ENCODE measurements around the gene PITPNM1. TPM values are rescaled to one million over a fixed set of nuclear protein-coding genes. Genes with fewer than 3 reads are reported as not detected.

PITPNM1 gene
- total RNA-seq, 2 donors from 2014 or later = 10.7 to 30.7 TPM

GRCh38 chr11:67496113-67496512, 9.1 kb downstream of the PITPNM1 start:
- Histone ChIP-seq H3K9me3 (no peaks in the 10 kb centered on the region), H3K4me3 (no peak overlapping the region), H3K27me3 (no peaks in the 10 kb centered on the region), H3K4me1 (no peaks in the 10 kb centered on the region), H3K36me3 (peaks cover 31% of the 10 kb centered on the region), H3K27ac (no peak overlapping the region)
- no peak for TF ChIP-seq CTCF (IDR thresholded peaks at IDR 0.05)
- DNase-seq (ENCODE audit: low spot score) = no peak

DNA sequence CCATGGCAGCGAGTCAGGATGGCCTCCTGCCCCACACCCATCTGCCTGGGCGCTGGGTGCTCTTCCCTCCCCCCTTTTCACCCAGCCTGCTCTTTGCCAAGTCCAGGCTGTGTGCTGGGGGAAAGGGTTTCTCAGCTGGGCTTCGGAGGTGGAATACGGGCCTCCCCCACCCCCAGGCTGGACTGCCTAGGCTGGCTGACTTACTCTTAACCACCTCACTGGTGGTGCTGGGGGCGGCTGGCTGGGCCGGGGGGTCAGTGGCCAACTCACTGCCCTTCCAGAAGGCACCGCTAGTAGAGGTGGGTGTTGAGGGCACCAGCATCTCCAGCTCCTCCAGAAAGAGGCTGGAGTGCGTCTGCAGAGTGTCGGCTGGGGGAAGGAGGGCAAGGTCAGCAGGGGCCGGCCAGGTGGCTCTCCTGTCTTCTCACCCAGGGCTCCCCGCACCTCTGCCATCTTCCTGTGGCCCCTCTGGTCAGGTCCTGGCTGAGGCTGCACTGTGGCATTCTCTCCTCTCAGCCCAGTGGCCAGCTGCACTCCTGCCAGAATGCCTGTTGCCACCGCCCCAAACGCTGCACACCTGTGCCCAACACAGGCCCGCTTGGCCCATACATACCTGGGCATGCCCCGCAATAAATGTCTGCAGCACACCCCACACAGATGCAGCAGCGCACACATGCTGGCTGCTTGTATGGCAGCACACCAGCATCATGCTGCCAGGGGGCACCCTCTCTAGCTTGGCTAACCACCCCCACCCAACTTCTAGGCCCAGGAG, 9.7 kb downstream of the PITPNM1 start:
- DNase-seq (ENCODE audit: low spot score) = no peak
- peaks cover 37% of the 10 kb centered on the region for H3K36me3 ChIP-seq
- no peak for TF ChIP-seq CTCF (IDR thresholded peaks at IDR 0.05)
- no peak overlapping the region for H3K4me3 ChIP-seq
- H3K4me1 ChIP-seq = no peaks in the 10 kb centered on the region
- H3K27ac ChIP-seq = no peak overlapping the region
- no peaks in the 10 kb centered on the region for H3K9me3 ChIP-seq
- no peaks in the 10 kb centered on the region for H3K27me3 ChIP-seq

- H3K27ac ChIP-seq = no peak overlapping the region
- H3K27me3 ChIP-seq = no peaks in the 10 kb centered on the region
- H3K4me3 ChIP-seq = no peak overlapping the region
- H3K9me3 ChIP-seq = no peaks in the 10 kb centered on the region
- peaks cover 45% of the 10 kb centered on the region for H3K36me3 ChIP-seq
- TF ChIP-seq CTCF (IDR thresholded peaks at IDR 0.05) = no peak
- no peak for DNase-seq (ENCODE audit: low spot score)
- H3K4me1 ChIP-seq = no peaks in the 10 kb centered on the region
Observed at GRCh38 chr11:67494371-67495233, 10.6 kb downstream of the PITPNM1 start.

DNA sequence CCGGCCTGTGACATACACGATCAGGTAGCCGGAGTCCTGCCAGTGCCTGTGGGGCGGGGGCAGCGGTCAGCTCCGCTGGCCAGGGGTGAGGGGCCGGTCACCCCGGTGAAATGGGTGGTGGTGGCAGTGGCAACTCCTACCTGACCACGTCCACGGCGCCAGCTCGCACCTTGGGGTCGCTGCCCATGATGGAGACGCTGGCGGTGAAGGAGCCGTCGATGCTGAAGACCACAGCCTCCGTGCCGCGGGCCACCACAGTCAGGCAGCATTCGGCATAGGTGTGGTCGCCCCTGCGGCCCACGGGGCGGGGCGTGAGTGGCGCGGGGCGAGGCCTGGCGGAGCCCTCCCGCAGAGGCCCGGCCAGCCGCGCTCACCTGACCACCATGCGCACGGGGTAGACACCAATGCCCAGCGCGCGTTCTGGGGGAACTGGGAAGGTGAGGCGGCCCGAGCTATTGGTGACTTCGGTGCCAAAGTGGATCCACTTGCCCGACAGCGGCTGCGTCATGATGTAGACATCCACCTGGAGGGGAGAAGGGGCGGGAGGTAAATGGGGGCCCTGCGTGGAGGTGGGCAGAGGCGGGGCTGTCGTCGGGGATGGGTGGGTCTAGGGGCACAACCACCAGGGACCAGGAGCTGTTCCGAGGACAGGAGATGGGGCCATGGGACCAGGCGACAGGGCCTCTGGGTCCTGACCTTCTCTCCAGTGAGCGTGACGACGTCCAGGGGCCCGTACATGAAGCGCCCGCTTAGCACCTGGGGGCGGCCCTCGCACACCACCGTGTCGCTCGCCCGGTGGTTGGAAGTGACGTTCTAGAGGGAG, 11.4 kb downstream of the PITPNM1 start:
- Histone ChIP-seq H3K27me3 (no peaks in the 10 kb centered on the region), H3K4me3 (no peak overlapping the region), H3K9me3 (no peaks in the 10 kb centered on the region), H3K27ac (no peak overlapping the region), H3K4me1 (no peaks in the 10 kb centered on the region), H3K36me3 (peaks cover 49% of the 10 kb centered on the region)
- no peak for TF ChIP-seq CTCF (IDR thresholded peaks at IDR 0.05)
- no peak for DNase-seq (ENCODE audit: low spot score)

DNA sequence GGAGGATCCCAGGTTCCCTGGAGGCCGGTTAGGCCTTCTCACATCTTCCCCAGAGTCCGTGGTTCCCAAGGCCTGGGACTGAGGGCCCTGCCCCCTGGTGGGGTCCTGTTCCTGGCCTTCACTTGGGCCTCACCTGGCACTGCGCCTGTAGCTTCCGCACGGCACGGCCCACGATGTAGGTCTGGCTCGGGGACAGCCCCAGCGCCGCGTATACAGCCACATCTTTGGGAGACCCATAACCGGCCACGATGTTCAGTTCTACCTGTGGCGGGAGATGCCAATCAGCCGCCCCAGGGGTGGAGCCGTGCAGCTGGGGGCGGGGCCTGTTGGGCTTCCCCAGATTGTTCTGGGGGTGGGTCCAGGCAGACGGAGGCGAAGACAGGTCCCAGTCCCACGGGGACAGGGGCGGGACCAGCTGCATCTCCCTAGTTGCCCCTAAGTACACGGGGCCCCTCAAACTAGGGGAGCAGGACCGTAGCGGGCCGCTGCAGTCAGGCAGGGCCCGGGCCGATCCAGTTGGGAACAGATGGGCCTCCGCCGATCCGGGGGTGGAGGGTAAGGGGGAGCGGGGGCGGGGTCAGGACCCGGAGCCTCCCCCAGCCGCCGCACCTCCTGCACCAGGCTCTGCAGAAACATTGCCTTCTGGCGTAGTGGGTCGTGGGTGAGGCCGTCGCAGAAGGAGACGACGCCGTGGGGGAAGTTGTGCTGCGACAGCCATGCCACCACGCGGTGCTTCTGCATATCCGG, 12.2 kb downstream of the PITPNM1 start:
- H3K27me3 ChIP-seq = no peaks in the 10 kb centered on the region
- no peaks in the 10 kb centered on the region for H3K4me1 ChIP-seq
- H3K36me3 ChIP-seq = peaks cover 50% of the 10 kb centered on the region
- TF ChIP-seq CTCF (IDR thresholded peaks at IDR 0.05) = no peak
- H3K4me3 ChIP-seq = no peak overlapping the region
- DNase-seq (ENCODE audit: low spot score) = no peak
- H3K9me3 ChIP-seq = no peaks in the 10 kb centered on the region
- H3K27ac ChIP-seq = no peak overlapping the region

Measured in right atrium auricular region (tissue), 2 donors.